ENCODE measurements around the gene RPS6KA2.

RPS6KA2 gene

GRCh38 chr6:166470029-166470862, 156.8 kb downstream of the RPS6KA2 start:
- Histone ChIP-seq H4K20me1 (ENCODE audit: insufficient read depth, low read length) (no peaks in the 10 kb centered on the region), H3K9ac (ENCODE audit: low read depth, low read length) (no peak overlapping the region), H3K9me3 (ENCODE audit: insufficient read depth, low read length, severe bottlenecking) (no peaks in the 10 kb centered on the region), H2AFZ (ENCODE audit: low read depth, low read length) (no peak overlapping the region), H3K36me3 (ENCODE audit: insufficient read depth, low read length) (no peaks in the 10 kb centered on the region), H3K27me3 (ENCODE audit: insufficient read depth, low read length, poor library complexity) (no peaks in the 10 kb centered on the region), H3K4me2 (ENCODE audit: insufficient read depth, low read length) (no peak overlapping the region), H3K79me2 (ENCODE audit: insufficient read depth, low read length) (no peaks in the 10 kb centered on the region), H3K27ac (ENCODE audit: low read length) (no peak overlapping the region), H3K4me1 (ENCODE audit: insufficient read depth, low read length) (no peaks in the 10 kb centered on the region), H3K4me3 (ENCODE audit: low read depth in 1 of 2, low read length in 2 of 2) (no peak overlapping the region)
- DNase-seq = no peak
- ATAC-seq (ENCODE audit: insufficient read depth, low read depth) = no peak
- TF ChIP-seq EZH2 (IDR thresholded peaks at IDR 0.05; ENCODE audit: borderline replicate concordance, low read depth, low read length, severe bottlenecking) (no peak), CTCF (IDR thresholded peaks at IDR 0.05; ENCODE audit: borderline replicate concordance, extremely low read depth, low read length, poor library complexity, severe bottlenecking) (no peak)

GRCh38 chr6:166469426-166469961, 157.6 kb downstream of the RPS6KA2 start:
- Histone ChIP-seq H3K4me2 (ENCODE audit: insufficient read depth, low read length) (no peak overlapping the region), H3K27ac (ENCODE audit: low read length) (no peak overlapping the region), H3K27me3 (ENCODE audit: insufficient read depth, low read length, poor library complexity) (no peaks in the 10 kb centered on the region)

GRCh38 chr6:166467436-166468000, 159.5 kb downstream of the RPS6KA2 start:
- Histone ChIP-seq H4K20me1 (ENCODE audit: insufficient read depth, low read length) (no peaks in the 10 kb centered on the region), H2AFZ (ENCODE audit: low read depth, low read length) (no peak overlapping the region), H3K79me2 (ENCODE audit: insufficient read depth, low read length) (no peaks in the 10 kb centered on the region), H3K27ac (ENCODE audit: low read length) (no peak overlapping the region), H3K4me2 (ENCODE audit: insufficient read depth, low read length) (no peak overlapping the region), H3K4me3 (ENCODE audit: low read depth in 1 of 2, low read length in 2 of 2) (no peak overlapping the region), H3K27me3 (ENCODE audit: insufficient read depth, low read length, poor library complexity) (no peaks in the 10 kb centered on the region), H3K9ac (ENCODE audit: low read depth, low read length) (no peak overlapping the region), H3K9me3 (ENCODE audit: insufficient read depth, low read length, severe bottlenecking) (no peaks in the 10 kb centered on the region), H3K4me1 (ENCODE audit: insufficient read depth, low read length) (no peaks in the 10 kb centered on the region), H3K36me3 (ENCODE audit: insufficient read depth, low read length) (no peaks in the 10 kb centered on the region)
- no peak for ATAC-seq (ENCODE audit: insufficient read depth, low read depth)
- DNase-seq = no peak
- TF ChIP-seq CTCF (IDR thresholded peaks at IDR 0.05; ENCODE audit: borderline replicate concordance, extremely low read depth, low read length, poor library complexity, severe bottlenecking) (no peak), EZH2 (IDR thresholded peaks at IDR 0.05; ENCODE audit: borderline replicate concordance, low read depth, low read length, severe bottlenecking) (no peak)

More at GRCh38 chr6:166469426-166469961, 157.6 kb downstream of the RPS6KA2 start:
- no peaks in the 10 kb centered on the region for H3K9me3 ChIP-seq (ENCODE audit: insufficient read depth, low read length, severe bottlenecking)
- H3K36me3 ChIP-seq (ENCODE audit: insufficient read depth, low read length) = no peaks in the 10 kb centered on the region
- no peak overlapping the region for H3K9ac ChIP-seq (ENCODE audit: low read depth, low read length)
- H2AFZ ChIP-seq (ENCODE audit: low read depth, low read length) = no peak overlapping the region
- H3K4me1 ChIP-seq (ENCODE audit: insufficient read depth, low read length) = no peaks in the 10 kb centered on the region
- no peak overlapping the region for H3K4me3 ChIP-seq (ENCODE audit: low read depth in 1 of 2, low read length in 2 of 2)
- no peaks in the 10 kb centered on the region for H4K20me1 ChIP-seq (ENCODE audit: insufficient read depth, low read length)
- no peak for TF ChIP-seq CTCF (IDR thresholded peaks at IDR 0.05; ENCODE audit: borderline replicate concordance, extremely low read depth, low read length, poor library complexity, severe bottlenecking)
- TF ChIP-seq EZH2 (IDR thresholded peaks at IDR 0.05; ENCODE audit: borderline replicate concordance, low read depth, low read length, severe bottlenecking) = no peak
- H3K79me2 ChIP-seq (ENCODE audit: insufficient read depth, low read length) = no peaks in the 10 kb centered on the region
- DNase-seq (no peak), ATAC-seq (ENCODE audit: insufficient read depth, low read depth) (no peak)
